Fibroblast of the aortic adventitia (primary cell): ENCODE measurements around the gene PCSK5. TPM values are rescaled to one million over a fixed set of nuclear protein-coding genes. Genes with fewer than 3 reads are reported as not detected.

Source experiments
- DNase-seq: peaks from one replicate; pipeline ENCODE4 v3.0.0-alpha.2; 2010; ENCODE audit warnings: low read depth
- H3K4me3 ChIP-seq: 2 replicates; pipeline ENCODE4 v1.5.1; 2011; ENCODE audit warnings: low read depth, mild to moderate bottlenecking, control low read depth, low read length, moderate library complexity
- total RNA-seq: library from RNA; depleted of rRNA; stranded (reverse); fragments of >200 nt; gene quantifications from 2 replicates; pipeline ENCODE4 v1.2.3, GENCODE V29; 2012; ENCODE audit warnings: low replicate concordance
- TF ChIP-seq, protein P1 (sequence below): IDR thresholded peaks from 2 replicates; pipeline ENCODE4 v1.5.1; 2011; ENCODE audit warnings: mild to moderate bottlenecking, low read length, control low read depth, inconsistent platforms; ENCODE audit not compliant: insufficient read depth

Gene PCSK5
- total RNA-seq, 1 donor: 3.6 TPM

DNA sequence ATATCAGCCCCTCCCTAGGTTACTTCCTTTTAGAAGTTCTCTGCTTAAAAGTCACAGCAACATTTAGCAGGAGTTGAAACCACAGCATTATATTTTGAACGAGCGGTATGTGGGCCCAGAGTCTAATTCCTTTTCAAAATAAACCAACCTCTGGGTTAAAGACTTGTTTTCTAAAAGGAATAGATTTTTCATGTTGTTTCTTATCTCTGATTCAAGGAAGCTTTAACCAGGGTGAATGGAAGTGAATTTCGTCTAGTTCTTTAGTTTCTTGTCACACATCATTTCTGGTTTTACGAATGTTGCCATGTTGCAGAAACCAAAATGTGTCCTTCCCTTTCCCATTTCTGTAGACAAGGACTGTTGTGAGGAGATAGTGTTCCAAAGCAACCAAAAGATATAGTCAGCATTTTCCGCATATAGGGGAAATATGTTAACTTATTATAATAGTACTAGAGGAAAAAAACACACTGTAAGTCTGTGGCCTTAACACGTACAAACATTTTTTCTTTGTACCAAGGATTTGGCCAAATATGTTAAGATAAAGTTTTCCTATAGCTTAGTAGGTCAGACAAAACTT is 142.4 kb downstream of the PCSK5 start:
- no peak overlapping the region for H3K4me3 ChIP-seq
- DNase-seq: no peak
- TF ChIP-seq, protein P1, sequence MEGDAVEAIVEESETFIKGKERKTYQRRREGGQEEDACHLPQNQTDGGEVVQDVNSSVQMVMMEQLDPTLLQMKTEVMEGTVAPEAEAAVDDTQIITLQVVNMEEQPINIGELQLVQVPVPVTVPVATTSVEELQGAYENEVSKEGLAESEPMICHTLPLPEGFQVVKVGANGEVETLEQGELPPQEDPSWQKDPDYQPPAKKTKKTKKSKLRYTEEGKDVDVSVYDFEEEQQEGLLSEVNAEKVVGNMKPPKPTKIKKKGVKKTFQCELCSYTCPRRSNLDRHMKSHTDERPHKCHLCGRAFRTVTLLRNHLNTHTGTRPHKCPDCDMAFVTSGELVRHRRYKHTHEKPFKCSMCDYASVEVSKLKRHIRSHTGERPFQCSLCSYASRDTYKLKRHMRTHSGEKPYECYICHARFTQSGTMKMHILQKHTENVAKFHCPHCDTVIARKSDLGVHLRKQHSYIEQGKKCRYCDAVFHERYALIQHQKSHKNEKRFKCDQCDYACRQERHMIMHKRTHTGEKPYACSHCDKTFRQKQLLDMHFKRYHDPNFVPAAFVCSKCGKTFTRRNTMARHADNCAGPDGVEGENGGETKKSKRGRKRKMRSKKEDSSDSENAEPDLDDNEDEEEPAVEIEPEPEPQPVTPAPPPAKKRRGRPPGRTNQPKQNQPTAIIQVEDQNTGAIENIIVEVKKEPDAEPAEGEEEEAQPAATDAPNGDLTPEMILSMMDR: no peak

GRCh38 chr9:76034049-76034448 is 143.6 kb downstream of the PCSK5 start:
- no peak for DNase-seq
- H3K4me3 ChIP-seq: no peak overlapping the region
- TF ChIP-seq, protein P1: no peak

DNA sequence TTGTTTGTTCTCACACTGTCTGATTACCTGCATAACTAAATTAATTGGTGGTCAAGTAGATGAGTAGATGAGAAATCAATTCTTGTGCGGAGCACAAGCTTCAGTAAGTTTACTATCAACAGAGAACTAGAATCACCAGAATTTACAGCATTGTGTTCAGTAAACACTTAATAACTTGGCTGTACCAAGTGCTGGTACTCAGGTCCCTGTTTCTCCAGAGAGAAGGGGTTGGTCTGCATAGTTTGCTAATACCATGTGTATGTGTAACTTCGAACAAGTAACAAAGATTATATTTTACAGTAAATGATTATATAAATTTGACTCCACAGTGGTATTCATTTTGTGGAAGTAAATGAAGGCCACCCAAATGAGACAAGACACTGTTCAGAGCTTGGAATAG is 146.3 kb downstream of the PCSK5 start:
- TF ChIP-seq, protein P1: no peak
- DNase-seq: no peak
- no peak overlapping the region for H3K4me3 ChIP-seq

GRCh38 chr9:76037587-76038225 is 147.2 kb downstream of the PCSK5 start:
- no peak overlapping the region for H3K4me3 ChIP-seq
- no peak for DNase-seq
- TF ChIP-seq, protein P1: no peak

- no peak overlapping the region for H3K4me3 ChIP-seq
- no peak for DNase-seq
- TF ChIP-seq, protein P1: no peak
These were observed 148.0 kb downstream of the PCSK5 start for GRCh38 chr9:76038431-76038830.

DNA sequence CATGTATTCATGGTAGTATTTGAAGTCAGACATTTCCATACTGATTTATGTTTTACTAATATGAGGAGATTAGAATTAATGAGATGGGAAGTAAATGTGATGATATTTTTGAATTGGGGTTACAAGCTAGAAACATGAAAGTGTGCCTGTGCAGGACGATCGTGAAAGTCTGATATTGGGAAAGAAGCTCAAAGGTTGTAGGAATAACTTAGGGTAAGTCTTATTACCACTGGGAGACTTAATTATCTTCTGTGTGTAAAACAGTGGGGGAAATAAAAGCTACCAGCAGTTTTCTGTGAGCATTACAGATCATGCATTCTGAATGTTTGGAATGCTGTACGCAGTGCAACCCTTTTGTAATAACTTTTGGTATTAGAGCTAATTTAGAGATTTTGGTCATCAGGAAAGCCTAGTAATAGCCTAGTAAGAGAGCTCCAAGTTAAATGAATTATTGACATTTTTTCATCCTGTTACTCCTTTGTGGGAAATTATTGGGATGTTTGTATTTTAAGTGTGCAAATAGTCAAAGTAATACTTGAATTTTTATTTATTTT is 153.9 kb downstream of the PCSK5 start:
- TF ChIP-seq, protein P1: no peak
- H3K4me3 ChIP-seq: no peak overlapping the region
- peak; percentile 16 for DNase-seq
